GM23248 (cell line): ENCODE data around the gene TFCP2L1. TPM values are rescaled to one million over a fixed set of nuclear protein-coding genes. Genes with fewer than 3 reads are reported as not detected.

Experiments
- DNase-seq: peaks from one replicate; pipeline ENCODE4 v3.0.0-alpha.2; 2015
- H2AFZ ChIP-seq: fragments of 200-600 bp; sonication (generic); 2 replicates; pipeline ENCODE4 v1.6.1; 2016; ENCODE audit warnings: antibody characterized with exemption
- H3F3A ChIP-seq: fragments of 200-600 bp; sonication (generic); 2 replicates; pipeline ENCODE4 v1.6.1; 2016; ENCODE audit warnings: mild to moderate bottlenecking, antibody characterized with exemption, mixed run types; ENCODE audit not compliant: insufficient read depth
- H3K27ac ChIP-seq: fragments of 200-600 bp; sonication (generic); 2 replicates; pipeline ENCODE4 v1.5.1; 2016; ENCODE audit warnings: mild to moderate bottlenecking
- H3K27me3 ChIP-seq: fragments of 200-600 bp; sonication (generic); replicated peaks from 2 replicates; pipeline ENCODE4 v1.6.1; 2016; ENCODE audit warnings: mild to moderate bottlenecking; ENCODE audit not compliant: insufficient read depth
- H3K36me3 ChIP-seq: fragments of 200-600 bp; sonication (generic); 2 replicates; pipeline ENCODE4 v1.6.1; 2016; ENCODE audit warnings: low read depth, mild to moderate bottlenecking
- H3K4me1 ChIP-seq: fragments of 200-600 bp; sonication (generic); 2 replicates; pipeline ENCODE4 v1.6.1; 2016; ENCODE audit warnings: mild to moderate bottlenecking; ENCODE audit not compliant: insufficient read depth
- H3K4me2 ChIP-seq: fragments of 200-600 bp; sonication (generic); one replicate; pipeline ENCODE4 v1.6.1; 2016; ENCODE audit warnings: mild to moderate bottlenecking; ENCODE audit not compliant: unreplicated experiment
- H3K4me3 ChIP-seq: fragments of 200-600 bp; sonication (generic); 2 replicates; pipeline ENCODE4 v1.5.1; 2016; ENCODE audit warnings: mild to moderate bottlenecking
- H3K79me2 ChIP-seq: fragments of 200-600 bp; sonication (generic); 2 replicates; pipeline ENCODE4 v1.6.1; 2016; ENCODE audit warnings: mild to moderate bottlenecking; ENCODE audit not compliant: insufficient read depth
- H3K9ac ChIP-seq: fragments of 200-600 bp; sonication (generic); 2 replicates; pipeline ENCODE4 v1.6.1; 2016; ENCODE audit warnings: mild to moderate bottlenecking
- H3K9me2 ChIP-seq: fragments of 200-600 bp; sonication (generic); 2 replicates; pipeline ENCODE4 v1.6.1; 2016; ENCODE audit warnings: mixed run types, mild to moderate bottlenecking, moderate library complexity; ENCODE audit not compliant: insufficient read depth
- H3K9me3 ChIP-seq: fragments of 200-600 bp; sonication (generic); one replicate; pipeline ENCODE4 v1.6.1; 2017; ENCODE audit warnings: low read depth
- H4K20me1 ChIP-seq: fragments of 200-600 bp; sonication (generic); 2 replicates; pipeline ENCODE4 v1.6.0; 2016; ENCODE audit not compliant: insufficient read depth
- EZH2 ChIP-seq: fragments of 200-600 bp; sonication (generic); IDR thresholded peaks from 2 replicates; pipeline ENCODE4 v1.6.1; 2018; ENCODE audit warnings: antibody characterized with exemption, mild to moderate bottlenecking; ENCODE audit not compliant: insufficient read depth, poor library complexity, severe bottlenecking
- EZH2phosphoT487 ChIP-seq: fragments of 200-600 bp; sonication (generic); IDR thresholded peaks from 2 replicates; pipeline ENCODE4 v1.6.1; 2018; ENCODE audit warnings: antibody characterized with exemption, moderate library complexity, mild to moderate bottlenecking, low read depth; ENCODE audit not compliant: insufficient read depth
- WGBS, 2 experiments: methylation state at CpG; one replicate each; pipeline ENCODE4 v1.1.6; 2015 to 2017; ENCODE audit warnings: low lambda C conversion rate in 2 of 2, low coverage in 1 of 2; ENCODE audit errors: missing lambda C conversion rate in 2 of 2; 5-methylcytosine and 5-hydroxymethylcytosine counted together
- in situ Hi-C: fragments of 300-500 bp; cut with MboI; formaldehyde crosslinking; loops from 2 replicates; pipeline ENCODE4 v1.15.0; 2020
- polyA plus RNA-seq: library from polyadenylated mRNA; unstranded; fragments of >200 nt; fragmentation: Nextera tagmentation; extraction: Ambion mirVana; gene quantifications from 2 replicates; pipeline ENCODE4 v1.2.1, GENCODE V29; 2016
- total RNA-seq: library from RNA; depleted of rRNA; stranded (reverse); fragments of >200 nt; shearing (Covaris generic); gene quantifications from 2 replicates; pipeline ENCODE4 v1.2.3, GENCODE V29; 2014; rRNA removed

The TFCP2L1 gene
- total and polyA plus RNA-seq, 2 experiments from 2014 or later = not detected

DNA sequence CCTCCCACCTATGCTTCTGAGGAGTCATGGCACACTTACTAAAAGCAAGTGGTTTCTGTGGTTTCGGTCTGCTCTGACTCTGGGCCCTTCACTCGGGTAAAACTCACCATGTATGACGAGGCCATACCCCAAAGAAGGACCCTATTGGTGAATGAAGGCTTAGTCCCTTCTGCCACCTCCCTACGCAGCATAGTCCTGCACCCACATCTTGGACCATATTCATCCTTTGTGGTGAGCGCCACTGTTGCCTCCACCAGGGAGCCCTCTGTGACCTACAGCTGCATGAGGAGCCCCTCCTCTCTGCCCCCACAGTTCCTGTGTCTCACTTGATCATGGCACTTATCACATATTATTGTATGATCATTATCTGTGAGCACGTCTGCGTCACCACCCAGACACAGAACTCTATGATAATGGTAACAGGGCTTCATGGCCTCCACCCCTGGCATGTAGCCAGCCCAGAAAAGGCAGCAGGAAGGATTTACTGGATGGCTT lies 113.3 kb downstream of the TFCP2L1 start:
- H3K36me3 ChIP-seq = no peaks in the 10 kb centered on the region
- H3K27me3 ChIP-seq = peaks cover 46% of the 10 kb centered on the region
- H4K20me1 ChIP-seq = no peaks in the 10 kb centered on the region
- H3K9me3 ChIP-seq = no peaks in the 10 kb centered on the region
- H3K4me3 ChIP-seq = no peak overlapping the region
- DNase-seq = no peak
- H3K4me1 ChIP-seq = no peaks in the 10 kb centered on the region
- no peaks in the 10 kb centered on the region for H3K9me2 ChIP-seq
- no peak overlapping the region for H2AFZ ChIP-seq
- in situ Hi-C loops = no loop called here
- TF ChIP-seq EZH2 (no peak), EZH2phosphoT487 (no peak)
- H3K9ac ChIP-seq = no peak overlapping the region
- no peaks in the 10 kb centered on the region for H3K79me2 ChIP-seq
- WGBS, 2 experiments = 39 to 45% methylated on average over 7 of the region's 7 CpGs
- no peak overlapping the region for H3K4me2 ChIP-seq
- no peaks in the 10 kb centered on the region for H3F3A ChIP-seq
- no peak overlapping the region for H3K27ac ChIP-seq

DNA sequence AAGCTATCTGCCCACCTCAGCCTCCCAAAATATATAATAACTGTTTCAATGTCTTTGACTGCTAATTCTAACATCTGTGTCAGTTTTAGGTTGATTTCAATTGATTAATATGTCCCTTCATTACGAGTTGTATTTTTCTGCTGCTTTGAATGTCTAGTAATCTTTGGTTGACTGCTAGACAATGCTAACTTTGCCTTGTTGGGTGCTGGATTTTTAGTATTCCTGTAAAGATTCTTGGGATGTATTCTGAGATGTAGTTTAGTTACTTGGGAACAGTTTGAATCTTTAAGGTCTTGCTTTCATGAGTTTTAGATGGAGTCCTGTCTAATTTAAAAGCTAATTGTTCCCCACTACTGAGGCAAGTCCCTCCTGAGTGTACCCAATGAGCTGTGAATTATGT lies 114.4 kb downstream of the TFCP2L1 start:
- Histone ChIP-seq H3K36me3 (no peaks in the 10 kb centered on the region), H3K4me2 (no peak overlapping the region), H2AFZ (no peak overlapping the region), H3K79me2 (no peaks in the 10 kb centered on the region), H3K4me1 (no peaks in the 10 kb centered on the region), H3K27me3 (peaks cover 43% of the 10 kb centered on the region), H3K9ac (no peak overlapping the region), H3K27ac (no peak overlapping the region), H3F3A (no peaks in the 10 kb centered on the region), H3K9me2 (no peaks in the 10 kb centered on the region), H4K20me1 (no peaks in the 10 kb centered on the region), H3K4me3 (no peak overlapping the region), H3K9me3 (no peaks in the 10 kb centered on the region)
- 24 to 29% methylated on average over 1 of the region's 1 CpG for WGBS, 2 experiments
- in situ Hi-C loops = no loop called here
- TF ChIP-seq EZH2 (no peak), EZH2phosphoT487 (no peak)
- no peak for DNase-seq

GRCh38 chr2:121167411-121167810 lies 117.6 kb downstream of the TFCP2L1 start:
- no peak for DNase-seq
- Histone ChIP-seq H3K79me2 (no peaks in the 10 kb centered on the region), H3K9me3 (no peaks in the 10 kb centered on the region), H3K27me3 (peaks cover 36% of the 10 kb centered on the region), H3K4me2 (no peak overlapping the region), H3K4me3 (no peak overlapping the region), H3K27ac (no peak overlapping the region), H3F3A (no peaks in the 10 kb centered on the region), H4K20me1 (no peaks in the 10 kb centered on the region), H2AFZ (no peak overlapping the region), H3K9me2 (no peaks in the 10 kb centered on the region), H3K4me1 (no peaks in the 10 kb centered on the region), H3K9ac (no peak overlapping the region), H3K36me3 (no peaks in the 10 kb centered on the region)
- no peak for TF ChIP-seq EZH2
- no peak for TF ChIP-seq EZH2phosphoT487
- WGBS, 2 experiments = 0 to 4% methylated on average over 4 of the region's 4 CpGs
- in situ Hi-C loops = no loop called here

Other genes with a start within 250 kb of the TFCP2L1 start
- not detected in 2 replicates for gene RNU4ATAC, start 245.7 kb upstream of the TFCP2L1 start, total RNA-seq
- 6.2 TPM in 1 of 2 replicates, not detected in the other for gene RNU4ATAC, start 245.7 kb upstream of the TFCP2L1 start, polyA plus RNA-seq